Measurements from ENCODE around the gene PCDHA12. TPM values are rescaled to one million over a fixed set of nuclear protein-coding genes. Genes with fewer than 3 reads are reported as not detected.
"Not testable (repeated sequence)": the region's sequence is repeated elsewhere in the genome, so short reads cannot be mapped to it uniquely, and the experiment has no call there.

PCDHA12 gene
- total RNA-seq, 1 donor from 2014 or later: 3.4 TPM

- peaks cover 2% of the 10 kb centered on the region for H3K27me3 Mint-ChIP-seq (ENCODE audit: insufficient read depth, low read depth)
- no peak within 1 kb of the TSS for H3K4me3 Mint-ChIP-seq
- peak; percentile 15 for DNase-seq (ENCODE audit: low spot score)
- Histone ChIP-seq H3K9ac (no peak within 1 kb of the TSS), H3K4me2 (no peak within 1 kb of the TSS), H3K9me3 (ENCODE audit: low read depth) (no peaks in the 10 kb centered on the region), H3K27me3 (no peaks in the 10 kb centered on the region), H3K36me3 (no peaks in the 10 kb centered on the region), H3K4me1 (no peaks in the 10 kb centered on the region), H3K79me2 (ENCODE audit: low read depth) (no peaks in the 10 kb centered on the region), H3K27ac (no peak within 1 kb of the TSS), H4K20me1 (ENCODE audit: low read depth) (no peaks in the 10 kb centered on the region), H2AFZ (replicated peaks) (no peak within 1 kb of the TSS), H3F3A (ENCODE audit: low read depth) (no peaks in the 10 kb centered on the region), H3K4me3 (no peak within 1 kb of the TSS)
- TF ChIP-seq CTCF (IDR thresholded peaks at IDR 0.05) (peak; percentile 44), EZH2 (IDR thresholded peaks at IDR 0.05) (no peak)
- no peak within 1 kb of the TSS for H3K27ac Mint-ChIP-seq
- H3K4me1 Mint-ChIP-seq: no peaks in the 10 kb centered on the region
- peaks cover 18% of the 10 kb centered on the region for H3K36me3 Mint-ChIP-seq
- peaks cover 37% of the 10 kb centered on the region for H3K9me3 Mint-ChIP-seq
Measured at GRCh38 chr5:140840978-140841962, 33.8 kb upstream of the PCDHA12 start, which contains the start of gene PCDHA8. TSS of gene PCDHA8 (plus strand) at chr5:140841187. CDS start at chr5:140841322, 135 bp downstream.

GRCh38 chr5:140842798-140843733 lies 32.0 kb upstream of the PCDHA12 start:
- no peak for DNase-seq (ENCODE audit: low spot score)
- Histone ChIP-seq H2AFZ (replicated peaks) (no peak overlapping the region), H3F3A (ENCODE audit: low read depth) (no peaks in the 10 kb centered on the region), H3K36me3 (no peaks in the 10 kb centered on the region), H3K4me3 (no peak overlapping the region), H4K20me1 (ENCODE audit: low read depth) (no peaks in the 10 kb centered on the region), H3K4me2 (no peak overlapping the region), H3K4me1 (no peaks in the 10 kb centered on the region), H3K9ac (no peak overlapping the region), H3K27me3 (no peaks in the 10 kb centered on the region), H3K9me3 (ENCODE audit: low read depth) (peaks cover 8% of the 10 kb centered on the region), H3K79me2 (ENCODE audit: low read depth) (no peaks in the 10 kb centered on the region), H3K27ac (no peak overlapping the region)
- Mint-ChIP-seq H3K27ac (no peak overlapping the region), H3K36me3 (peaks cover 24% of the 10 kb centered on the region), H3K4me1 (no peaks in the 10 kb centered on the region), H3K9me3 (peaks cover 49% of the 10 kb centered on the region), H3K4me3 (no peak overlapping the region), H3K27me3 (ENCODE audit: insufficient read depth, low read depth) (peaks cover 2% of the 10 kb centered on the region)
- TF ChIP-seq EZH2 (IDR thresholded peaks at IDR 0.05) (no peak), CTCF (IDR thresholded peaks at IDR 0.05) (no peak), EZH2phosphoT487 (IDR thresholded peaks at IDR 0.05) (no peak)

- not testable (repeated sequence) for H3K27ac ChIP-seq; H3F3A ChIP-seq (ENCODE audit: low read depth); H3K27me3 Mint-ChIP-seq (ENCODE audit: insufficient read depth, low read depth); H3K79me2 ChIP-seq (ENCODE audit: low read depth); H3K9ac ChIP-seq; H3K27me3 ChIP-seq; DNase-seq (ENCODE audit: low spot score); H3K4me1 ChIP-seq; H3K4me3 Mint-ChIP-seq; H2AFZ ChIP-seq (replicated peaks); H3K4me2 ChIP-seq; H3K27ac Mint-ChIP-seq; H3K36me3 ChIP-seq; H3K4me1 Mint-ChIP-seq; H4K20me1 ChIP-seq (ENCODE audit: low read depth)
- H3K9me3 Mint-ChIP-seq: peaks cover 38% of the 10 kb centered on the region
- H3K36me3 Mint-ChIP-seq: peaks cover 18% of the 10 kb centered on the region
- H3K9me3 ChIP-seq (ENCODE audit: low read depth): peaks cover 10% of the 10 kb centered on the region
- peak; percentile 9 for TF ChIP-seq CTCF (IDR thresholded peaks at IDR 0.05)
- H3K4me3 ChIP-seq: peak within 1 kb of the TSS; percentile 23
Measured at GRCh38 chr5:140848139-140849102, 26.7 kb upstream of the PCDHA12 start, which contains the start of gene PCDHA9. TSS of gene PCDHA9 (plus strand) at chr5:140848382. CDS start at chr5:140848496, 114 bp downstream.

- not testable (repeated sequence) for H3K4me1 Mint-ChIP-seq; H3K36me3 ChIP-seq; H3K27me3 Mint-ChIP-seq (ENCODE audit: insufficient read depth, low read depth); H2AFZ ChIP-seq (replicated peaks); DNase-seq (ENCODE audit: low spot score); H3K79me2 ChIP-seq (ENCODE audit: low read depth); H3F3A ChIP-seq (ENCODE audit: low read depth); H4K20me1 ChIP-seq (ENCODE audit: low read depth); H3K4me1 ChIP-seq; H3K27me3 ChIP-seq; H3K4me3 Mint-ChIP-seq; H3K27ac Mint-ChIP-seq; H3K9ac ChIP-seq; H3K27ac ChIP-seq; H3K4me2 ChIP-seq; H3K4me3 ChIP-seq
- Mint-ChIP-seq H3K36me3 (peaks cover 14% of the 10 kb centered on the region), H3K9me3 (peaks cover 29% of the 10 kb centered on the region)
- H3K9me3 ChIP-seq (ENCODE audit: low read depth): peaks cover 10% of the 10 kb centered on the region
Measured at GRCh38 chr5:140849831-140850634, 25.1 kb upstream of the PCDHA12 start.

Data from neural progenitor cell (in vitro differentiated cells).